CD14-positive monocyte (primary cell): Measurements from ENCODE around the gene SLC39A7. TPM values are rescaled to one million over a fixed set of nuclear protein-coding genes. Genes with fewer than 3 reads are reported as not detected.

Experiments used
- DNase-seq, 3 donors: peaks; one replicate each; pipeline ENCODE4 v3.0.0-alpha.2; 2011 to 2022
- H2AFZ ChIP-seq: 2 replicates; pipeline ENCODE4 v1.6.0; 2012; ENCODE audit warnings: mild to moderate bottlenecking, low read depth, low read length, inconsistent platforms; ENCODE audit not compliant: insufficient read depth, poor library complexity, severe bottlenecking
- H3K27ac ChIP-seq, 2 donors: 1 replicate in 1 of 2; 2 replicates in 1 of 2; pipeline ENCODE4 v1.5.1; 2012 to 2013; ENCODE audit warnings: low read length in 2 of 2, control low read depth in 1 of 2, inconsistent platforms in 1 of 2, low read depth in 1 of 2, mild to moderate bottlenecking in 1 of 2
- H3K27me3 ChIP-seq, 2 donors: one replicate each; pipeline versions ENCODE4 v1.6.0 to v1.6.1; 2011 to 2013; ENCODE audit warnings: low read length in 2 of 2; ENCODE audit not compliant: control insufficient read depth in 2 of 2, insufficient read depth in 2 of 2
- H3K36me3 ChIP-seq, 2 donors: replicated peaks in 1 of 2; 1 replicate in 1 of 2; 2 replicates in 1 of 2; pipeline versions ENCODE4 v1.5.1 to v1.6.1; 2012 to 2013; ENCODE audit warnings: low read length in 2 of 2, control low read depth in 1 of 2, inconsistent platforms in 1 of 2, mild to moderate bottlenecking in 1 of 2; ENCODE audit not compliant: insufficient read depth in 2 of 2, control insufficient read depth in 1 of 2
- H3K4me1 ChIP-seq, 2 donors: 1 replicate in 1 of 2; 2 replicates in 1 of 2; pipeline versions ENCODE4 v1.5.1 to v1.6.1; 2012 to 2013; ENCODE audit warnings: low read length in 2 of 2, control low read depth in 1 of 2, inconsistent platforms in 1 of 2, mild to moderate bottlenecking in 1 of 2, moderate library complexity in 1 of 2; ENCODE audit not compliant: insufficient read depth in 2 of 2, control insufficient read depth in 1 of 2
- H3K4me2 ChIP-seq: replicated peaks from 2 replicates; pipeline ENCODE3; 2012; ENCODE audit warnings: low read length, moderate library complexity, mild to moderate bottlenecking; ENCODE audit not compliant: poor library complexity, severe bottlenecking; ENCODE audit errors: extremely low read depth
- H3K4me3 ChIP-seq, 3 experiments: fragments of 200-600 bp in 1 of 3; sonication (generic) in 1 of 3; replicated peaks in 1 of 3; 1 replicate in 2 of 3; 2 replicates in 1 of 3; pipeline ENCODE4 v1.5.1; 2011 to 2013; ENCODE audit warnings: low read length in 3 of 3, mild to moderate bottlenecking in 3 of 3, control low read depth in 2 of 3, low read depth in 2 of 3, inconsistent platforms in 1 of 3, moderate library complexity in 1 of 3
- H3K79me2 ChIP-seq: 2 replicates; pipeline ENCODE4 v1.6.0; 2012; ENCODE audit warnings: mild to moderate bottlenecking, control low read depth, inconsistent platforms, low read length, moderate library complexity; ENCODE audit not compliant: insufficient read depth
- H3K9ac ChIP-seq: 2 replicates; pipeline ENCODE4 v1.6.0; 2017; ENCODE audit warnings: low read length, mild to moderate bottlenecking; ENCODE audit not compliant: insufficient read depth, poor library complexity, severe bottlenecking
- H3K9me3 ChIP-seq, 2 donors: replicated peaks in 1 of 2; 1 replicate in 1 of 2; 2 replicates in 1 of 2; pipeline versions ENCODE4 v1.5.1 to v1.6.1; 2012 to 2013; ENCODE audit warnings: low read length in 2 of 2, control low read depth in 1 of 2; ENCODE audit not compliant: control insufficient read depth in 1 of 2, insufficient read depth in 1 of 2
- H4K20me1 ChIP-seq: 2 replicates; pipeline ENCODE4 v1.6.0; 2012; ENCODE audit warnings: mild to moderate bottlenecking, low read length, control low read depth, moderate library complexity; ENCODE audit not compliant: insufficient read depth
- H3K27ac Mint-ChIP-seq, 7 donors: one replicate each; pipeline ENCODE4 v1.8.0; 2020; ENCODE audit warnings: mild to moderate bottlenecking in 7 of 7, mixed read lengths in 7 of 7, moderate library complexity in 6 of 7, inconsistent platforms in 2 of 7
- H3K27me3 Mint-ChIP-seq, 3 donors: one replicate each; pipeline ENCODE4 v1.8.0; 2021 to 2022; ENCODE audit warnings: low read depth in 3 of 3, mild to moderate bottlenecking in 3 of 3, mixed read lengths in 3 of 3, moderate library complexity in 3 of 3, inconsistent platforms in 1 of 3
- H3K36me3 Mint-ChIP-seq, 2 donors: one replicate each; pipeline ENCODE4 v1.8.0; 2020; ENCODE audit warnings: mixed read lengths in 2 of 2, inconsistent platforms in 1 of 2, mild to moderate bottlenecking in 1 of 2
- H3K4me1 Mint-ChIP-seq: one replicate; pipeline ENCODE4 v1.8.0; 2020; ENCODE audit warnings: mild to moderate bottlenecking, mixed read lengths
- H3K4me3 Mint-ChIP-seq, 2 donors: one replicate each; pipeline ENCODE4 v1.8.0; 2020; ENCODE audit warnings: mild to moderate bottlenecking in 2 of 2, mixed read lengths in 2 of 2, moderate library complexity in 1 of 2
- H3K9me3 Mint-ChIP-seq, 7 donors: one replicate each; pipeline ENCODE4 v1.8.0; 2020 to 2022; ENCODE audit warnings: mixed read lengths in 7 of 7, mild to moderate bottlenecking in 6 of 7, moderate library complexity in 6 of 7, inconsistent platforms in 2 of 7
- WGBS: methylation state at CpG from one replicate; pipeline ENCODE4 v1.1.5; 2013; ENCODE audit warnings: missing lambda C conversion rate; ENCODE audit not compliant: insufficient coverage; 5-methylcytosine and 5-hydroxymethylcytosine counted together
- intact Hi-C, 2 donors: fragments of 100-400 bp; cut with micrococcal nuclease; formaldehyde crosslinking; loops; one replicate each; pipeline versions ENCODE4 v1.15.0 to v1.15.1; 2023
- polyA plus RNA-seq, 3 donors: library from polyadenylated mRNA; depleted of rRNA in 1 of 3; unstranded in 2 of 3; stranded (reverse) in 1 of 3; fragments of 300-500 nt in 2 of 3; fragments of >200 nt in 1 of 3; fragmentation: Illumina TruSeq in 2 of 3; gene quantifications; 1 replicate in 2 of 3; 2 replicates in 1 of 3; pipeline ENCODE4 v1.2.3, GENCODE V29; 2012 to 2021
- TF ChIP-seq, protein P1 (sequence below): fragments of 200-600 bp; IDR thresholded peaks from one replicate; pipeline ENCODE4 v1.8.0; 2022; ENCODE audit warnings: antibody characterized with exemption, mild to moderate bottlenecking

The SLC39A7 gene
- polyA plus RNA-seq, 3 donors, result 14.5 to 32.7 (median 17.7) TPM

DNA sequence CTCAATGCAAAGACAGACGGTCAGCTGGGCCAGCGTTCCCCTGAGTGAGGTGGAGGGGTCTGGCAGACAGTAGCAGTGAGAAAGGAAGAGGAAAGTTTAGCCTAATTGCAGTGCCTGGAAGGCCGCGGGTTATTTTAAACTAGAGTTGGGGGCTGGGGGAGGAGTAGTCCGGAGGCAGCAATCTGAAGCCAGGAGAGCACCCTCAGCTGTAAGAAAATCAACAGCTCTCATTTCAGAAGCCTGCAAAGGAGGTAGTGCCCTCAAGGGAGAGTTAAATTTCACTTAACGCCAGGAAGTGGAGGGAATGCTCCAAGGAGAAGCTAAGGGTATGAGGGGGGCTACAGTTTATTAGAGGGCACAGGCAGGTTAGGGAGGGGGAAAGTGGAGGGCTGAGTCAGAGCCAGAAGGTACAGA, 34.6 kb downstream of the SLC39A7 start:
- Histone ChIP-seq H3K9ac (no peak overlapping the region), H3K4me2 (no peak overlapping the region), H4K20me1 (no peaks in the 10 kb centered on the region), H3K4me3 (no peak overlapping the region), H3K36me3 (no peaks in the 10 kb centered on the region), H3K27me3 (peaks cover 2 to 11% of the 10 kb centered on the region in 2 donors), H3K79me2 (no peaks in the 10 kb centered on the region), H2AFZ (no peak overlapping the region), H3K27ac (no peak overlapping the region), H3K9me3 (no peaks in the 10 kb centered on the region), H3K4me1 (no peaks in the 10 kb centered on the region)
- no peak overlapping the region for H3K27ac Mint-ChIP-seq
- H3K36me3 Mint-ChIP-seq, result no peaks in the 10 kb centered on the region
- H3K4me1 Mint-ChIP-seq, result no peaks in the 10 kb centered on the region
- no peak overlapping the region for H3K4me3 Mint-ChIP-seq
- peaks cover 0 to 5% (median 0%) of the 10 kb centered on the region in 7 donors for H3K9me3 Mint-ChIP-seq
- no peak for DNase-seq
- peaks cover 14 to 25% (median 23%) of the 10 kb centered on the region in 3 donors for H3K27me3 Mint-ChIP-seq
- WGBS, result 46% methylated on average over 5 of the region's 6 CpGs
- intact Hi-C loops, result no loop called here
- TF ChIP-seq, protein P1, sequence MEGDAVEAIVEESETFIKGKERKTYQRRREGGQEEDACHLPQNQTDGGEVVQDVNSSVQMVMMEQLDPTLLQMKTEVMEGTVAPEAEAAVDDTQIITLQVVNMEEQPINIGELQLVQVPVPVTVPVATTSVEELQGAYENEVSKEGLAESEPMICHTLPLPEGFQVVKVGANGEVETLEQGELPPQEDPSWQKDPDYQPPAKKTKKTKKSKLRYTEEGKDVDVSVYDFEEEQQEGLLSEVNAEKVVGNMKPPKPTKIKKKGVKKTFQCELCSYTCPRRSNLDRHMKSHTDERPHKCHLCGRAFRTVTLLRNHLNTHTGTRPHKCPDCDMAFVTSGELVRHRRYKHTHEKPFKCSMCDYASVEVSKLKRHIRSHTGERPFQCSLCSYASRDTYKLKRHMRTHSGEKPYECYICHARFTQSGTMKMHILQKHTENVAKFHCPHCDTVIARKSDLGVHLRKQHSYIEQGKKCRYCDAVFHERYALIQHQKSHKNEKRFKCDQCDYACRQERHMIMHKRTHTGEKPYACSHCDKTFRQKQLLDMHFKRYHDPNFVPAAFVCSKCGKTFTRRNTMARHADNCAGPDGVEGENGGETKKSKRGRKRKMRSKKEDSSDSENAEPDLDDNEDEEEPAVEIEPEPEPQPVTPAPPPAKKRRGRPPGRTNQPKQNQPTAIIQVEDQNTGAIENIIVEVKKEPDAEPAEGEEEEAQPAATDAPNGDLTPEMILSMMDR, result no peak

GRCh38 chr6:33236328-33236727, 35.7 kb downstream of the SLC39A7 start:
- DNase-seq, result no peak
- Mint-ChIP-seq H3K4me3 (no peak overlapping the region), H3K9me3 (peaks cover 0 to 8% (median 0%) of the 10 kb centered on the region in 7 donors), H3K27ac (no peak overlapping the region), H3K36me3 (no peaks in the 10 kb centered on the region), H3K27me3 (peaks cover 16 to 26% (median 25%) of the 10 kb centered on the region in 3 donors), H3K4me1 (no peaks in the 10 kb centered on the region)
- Histone ChIP-seq H2AFZ (no peak overlapping the region), H3K9me3 (no peaks in the 10 kb centered on the region), H3K79me2 (no peaks in the 10 kb centered on the region), H3K4me1 (peaks cover 0 to 3% of the 10 kb centered on the region in 2 donors), H3K27ac (no peak overlapping the region), H3K4me3 (no peak overlapping the region), H3K27me3 (peaks cover 2 to 11% of the 10 kb centered on the region in 2 donors), H4K20me1 (no peaks in the 10 kb centered on the region), H3K9ac (no peak overlapping the region), H3K36me3 (no peaks in the 10 kb centered on the region), H3K4me2 (no peak overlapping the region)
- TF ChIP-seq, protein P1, result no peak
- intact Hi-C loops, result no loop called here
